GM19239 (cell line): ENCODE results near the gene RNASET2.
"Not testable (repeated sequence)": the region's sequence is repeated elsewhere in the genome, so short reads cannot be mapped to it uniquely, and the experiment has no call there.

Experiments
- DNase-seq: peaks from one replicate; pipeline ENCODE4 v3.0.0; 2011; ENCODE audit warnings: low spot score; ENCODE audit not compliant: insufficient read length
- FAIRE-seq: peaks from 2 replicates; lab custom pipeline; 2011; peaks lifted over from hg19 to GRCh38; lab: Jason Lieb, UNC

RNASET2 gene

GRCh38 chr6:166905505-166906134 is 50.7 kb downstream of the RNASET2 start:
- FAIRE-seq (no peak), DNase-seq (no peak)

- FAIRE-seq = no peak
- no peak for DNase-seq
Measured at GRCh38 chr6:166905013-166905412, 51.3 kb downstream of the RNASET2 start.

- DNase-seq = no peak
- FAIRE-seq = no peak
Measured at GRCh38 chr6:166904101-166904746, 52.1 kb downstream of the RNASET2 start.

GRCh38 chr6:166903500-166903899 is 52.9 kb downstream of the RNASET2 start:
- FAIRE-seq = no peak
- no peak for DNase-seq

- no peak for FAIRE-seq
- DNase-seq = no peak
Measured at GRCh38 chr6:166903027-166903426, 53.3 kb downstream of the RNASET2 start.

- FAIRE-seq = no peak
- DNase-seq = no peak
Measured at GRCh38 chr6:166902211-166902755, 54.1 kb downstream of the RNASET2 start.

GRCh38 chr6:166901626-166902025 is 54.7 kb downstream of the RNASET2 start:
- FAIRE-seq (no peak), DNase-seq (no peak)

GRCh38 chr6:166900956-166901607 is 55.3 kb downstream of the RNASET2 start:
- DNase-seq = no peak
- no peak for FAIRE-seq

GRCh38 chr6:166900130-166900708 is 56.1 kb downstream of the RNASET2 start:
- FAIRE-seq (no peak), DNase-seq (no peak)

- FAIRE-seq = no peak
Measured at GRCh38 chr6:166898910-166899309, 57.4 kb downstream of the RNASET2 start.

GRCh38 chr6:166894614-166895013 is 61.7 kb downstream of the RNASET2 start:
- DNase-seq, FAIRE-seq: not testable (repeated sequence)

More at GRCh38 chr6:166898910-166899309, 57.4 kb downstream of the RNASET2 start:
- no peak for DNase-seq

GRCh38 chr6:166892472-166892871 is 63.9 kb downstream of the RNASET2 start:
- DNase-seq, FAIRE-seq: not testable (repeated sequence)

GRCh38 chr6:166886773-166887172 is 69.6 kb downstream of the RNASET2 start:
- not testable (repeated sequence) for DNase-seq, FAIRE-seq

- FAIRE-seq = not testable (repeated sequence)
Measured at GRCh38 chr6:166884958-166885357, 71.4 kb downstream of the RNASET2 start.

GRCh38 chr6:166879594-166879993 is 76.8 kb downstream of the RNASET2 start:
- DNase-seq = no peak
- FAIRE-seq = no peak

More at GRCh38 chr6:166884958-166885357, 71.4 kb downstream of the RNASET2 start:
- not testable (repeated sequence) for DNase-seq
